T-helper 1 cell (primary cell): ENCODE results near the gene NPDC1.

Source experiments
- DNase-seq, 5 donors: peaks; one replicate each; pipeline ENCODE4 v3.0.0-alpha.2; 2012 to 2020

NPDC1 gene

GRCh38 chr9:137023157-137023556 lies 22.8 kb downstream of the NPDC1 start:
- DNase-seq: no peak

GRCh38 chr9:137022662-137023008 lies 23.3 kb downstream of the NPDC1 start:
- DNase-seq: no peak

- peak; percentile 56 to 78 (median 63) for DNase-seq
Observed at GRCh38 chr9:137021979-137022661, 23.9 kb downstream of the NPDC1 start.

- DNase-seq: no peak
Observed at GRCh38 chr9:137021568-137021978, 24.4 kb downstream of the NPDC1 start.

GRCh38 chr9:137020771-137021567 lies 25.0 kb downstream of the NPDC1 start:
- DNase-seq: no peak

- DNase-seq: no peak
Observed at GRCh38 chr9:137019891-137020683, 25.9 kb downstream of the NPDC1 start.

- no peak for DNase-seq
Observed at GRCh38 chr9:137018761-137019559, 27.0 kb downstream of the NPDC1 start.

GRCh38 chr9:137017791-137018497 lies 28.0 kb downstream of the NPDC1 start:
- no peak for DNase-seq

- no peak for DNase-seq
Observed at GRCh38 chr9:137017071-137017470, 28.9 kb downstream of the NPDC1 start.

GRCh38 chr9:137016436-137016835 lies 29.5 kb downstream of the NPDC1 start:
- no peak for DNase-seq

GRCh38 chr9:137015976-137016375 lies 30.0 kb downstream of the NPDC1 start:
- no peak for DNase-seq

- no peak for DNase-seq
Observed at GRCh38 chr9:137015540-137015930, 30.4 kb downstream of the NPDC1 start.

- DNase-seq: no peak
Observed at GRCh38 chr9:137014776-137015539, 31.0 kb downstream of the NPDC1 start.

- DNase-seq: no peak
Observed at GRCh38 chr9:137014166-137014565, 31.8 kb downstream of the NPDC1 start.

GRCh38 chr9:137013571-137013940 lies 32.4 kb downstream of the NPDC1 start:
- DNase-seq: no peak

- no peak for DNase-seq
Observed at GRCh38 chr9:137012694-137013570, 33.0 kb downstream of the NPDC1 start.

- DNase-seq: no peak
Observed at GRCh38 chr9:137011907-137012675, 33.9 kb downstream of the NPDC1 start.

GRCh38 chr9:137011156-137011555 lies 34.8 kb downstream of the NPDC1 start:
- DNase-seq: no peak

- no peak for DNase-seq
Observed at GRCh38 chr9:137009938-137010732, 35.8 kb downstream of the NPDC1 start.
